Endothelial cell of umbilical vein (primary cell): ENCODE measurements around the gene CCDC150. TPM values are rescaled to one million over a fixed set of nuclear protein-coding genes. Genes with fewer than 3 reads are reported as not detected.

Source experiments
- BruUV-seq: library from RNA; stranded (reverse); fragments of 400-500 nt; replicated peaks from 2 replicates; lab custom pipeline; 2021; lab: Mats Ljungman, UMichigan
- CTCF ChIA-PET: fragments of 300-600, 350-600 bp; sonication (Branson Sonifier 250); formaldehyde crosslinking; loops from one replicate; lab custom pipeline; 2021; ENCODE audit warnings: antibody characterized with exemption, inconsistent platforms; lab: Charles Lee
- POLR2A ChIA-PET: fragments of 300-600, 350-600 bp; sonication (Branson Sonifier 250); formaldehyde crosslinking; loops from one replicate; lab custom pipeline; 2021; ENCODE audit warnings: antibody characterized with exemption, inconsistent platforms; lab: Charles Lee
- DNase-seq: peaks from one replicate; pipeline ENCODE4 v3.0.0-alpha.2; 2011; ENCODE audit warnings: low read depth, low spot score
- FAIRE-seq: peaks from 2 replicates; lab custom pipeline; 2011; peaks lifted over from hg19 to GRCh38; lab: Jason Lieb, UNC
- H2AFZ ChIP-seq: 2 replicates; pipeline ENCODE4 v1.6.0; 2012; ENCODE audit warnings: low read depth, low read length, control low read depth, inconsistent platforms
- H3K27ac ChIP-seq: 2 replicates; pipeline ENCODE4 v1.5.1; 2011; ENCODE audit warnings: low read depth, mild to moderate bottlenecking, control low read depth, low read length, moderate library complexity; ENCODE audit not compliant: insufficient read depth
- H3K27me3 ChIP-seq, 2 experiments: 2 replicates each; pipeline versions ENCODE4 v1.6.0 to v1.6.1; 2011; ENCODE audit warnings: low read length in 2 of 2, mixed read lengths in 1 of 2; ENCODE audit not compliant: control insufficient read depth in 2 of 2, insufficient read depth in 2 of 2
- H3K36me3 ChIP-seq, 2 experiments: 2 replicates in 1 of 2; 3 replicates in 1 of 2; pipeline ENCODE4 v1.5.1; 2011; ENCODE audit warnings: low read length in 2 of 2, mild to moderate bottlenecking in 1 of 2, moderate library complexity in 1 of 2; ENCODE audit not compliant: control insufficient read depth in 2 of 2, insufficient read depth in 2 of 2; ENCODE audit errors: extremely low read depth in 1 of 2
- H3K4me1 ChIP-seq: 3 replicates; pipeline ENCODE4 v1.5.1; 2011; ENCODE audit warnings: mild to moderate bottlenecking, low read length; ENCODE audit not compliant: control insufficient read depth, insufficient read depth; ENCODE audit errors: extremely low read depth
- H3K4me2 ChIP-seq: 2 replicates; pipeline ENCODE4 v1.6.1; 2011; ENCODE audit warnings: low read length, control low read depth, mixed read lengths; ENCODE audit not compliant: insufficient read depth
- H3K4me3 ChIP-seq, 3 experiments: fragments of 200-600 bp in 1 of 3; sonication (generic), shearing (Covaris generic) in 1 of 3; replicated peaks in 1 of 3; 2 replicates each; pipeline ENCODE4 v1.5.1; 2011 to 2016; ENCODE audit warnings: control low read depth in 3 of 3, low read length in 3 of 3, mild to moderate bottlenecking in 2 of 3, inconsistent platforms in 1 of 3, low read depth in 1 of 3, moderate library complexity in 1 of 3; ENCODE audit not compliant: insufficient read depth in 1 of 3
- H3K79me2 ChIP-seq: 2 replicates; pipeline ENCODE4 v1.6.0; 2012; ENCODE audit warnings: low read length, inconsistent platforms; ENCODE audit not compliant: control insufficient read depth, insufficient read depth
- H3K9ac ChIP-seq: replicated peaks from 2 replicates; pipeline ENCODE3; 2011; ENCODE audit warnings: low read length, control low read depth; ENCODE audit not compliant: insufficient read depth; ENCODE audit errors: extremely low read depth
- H3K9me1 ChIP-seq: replicated peaks from 3 replicates; pipeline ENCODE4 v1.6.0; 2011; ENCODE audit warnings: mild to moderate bottlenecking, low read length; ENCODE audit not compliant: control insufficient read depth, insufficient read depth; ENCODE audit errors: extremely low read depth
- H3K9me3 ChIP-seq: replicated peaks from 2 replicates; pipeline ENCODE4 v1.5.1; 2012; ENCODE audit warnings: low read length, inconsistent platforms; ENCODE audit not compliant: control insufficient read depth, insufficient read depth
- H4K20me1 ChIP-seq: replicated peaks from 2 replicates; pipeline ENCODE3; 2011; ENCODE audit warnings: mild to moderate bottlenecking, low read length; ENCODE audit not compliant: control insufficient read depth, insufficient read depth; ENCODE audit errors: extremely low read depth
- CTCF ChIP-seq, 2 donors: IDR thresholded peaks; 1 replicate in 1 of 2; 2 replicates in 1 of 2; pipeline ENCODE4 v1.5.1; 2011; ENCODE audit warnings: low read length in 2 of 2, mild to moderate bottlenecking in 2 of 2, moderate library complexity in 2 of 2, control low read depth in 1 of 2, inconsistent platforms in 1 of 2, low read depth in 1 of 2; ENCODE audit not compliant: insufficient read depth in 1 of 2; ENCODE audit errors: extremely low read depth in 1 of 2
- EZH2 ChIP-seq: IDR thresholded peaks from 2 replicates; pipeline ENCODE4 v1.6.1; 2012; ENCODE audit warnings: borderline replicate concordance, low read depth, mild to moderate bottlenecking, moderate library complexity, low read length, inconsistent platforms; ENCODE audit not compliant: severe bottlenecking
- FOS ChIP-seq: IDR thresholded peaks from 2 replicates; pipeline ENCODE4 v1.6.1; 2011; ENCODE audit warnings: mild to moderate bottlenecking, low read length, moderate library complexity, borderline replicate concordance; ENCODE audit not compliant: insufficient read depth
- GATA2 ChIP-seq: IDR thresholded peaks from 2 replicates; pipeline ENCODE4 v1.7.0; 2011; ENCODE audit warnings: low read depth, mild to moderate bottlenecking, moderate library complexity, mixed read lengths, low read length; ENCODE audit not compliant: insufficient read length, insufficient read depth
- JUN ChIP-seq: IDR thresholded peaks from 2 replicates; pipeline ENCODE4 v1.6.1; 2011; ENCODE audit warnings: borderline replicate concordance, low read depth; ENCODE audit not compliant: insufficient read length, insufficient read depth
- MAX ChIP-seq: IDR thresholded peaks from 2 replicates; pipeline ENCODE4 v1.6.1; 2011; ENCODE audit not compliant: insufficient read depth, insufficient read length
- MYC ChIP-seq: IDR thresholded peaks from one replicate; pipeline ENCODE4 v1.6.1; 2011; ENCODE audit warnings: mild to moderate bottlenecking, low read depth, low read length
- POLR2A ChIP-seq: IDR thresholded peaks from 2 replicates; pipeline ENCODE4 v1.6.1; 2012; ENCODE audit warnings: low read depth, mild to moderate bottlenecking, control low read depth, low read length
- POLR2AphosphoS5 ChIP-seq: IDR thresholded peaks from 2 replicates; pipeline ENCODE4 v1.6.1; 2012; ENCODE audit warnings: low read depth, mild to moderate bottlenecking, control low read depth, low read length, moderate library complexity; ENCODE audit not compliant: insufficient read depth
- dilution Hi-C: fragments of 300-500 bp; cut with MboI; formaldehyde crosslinking; loops from one replicate; pipeline ENCODE4 v1.15.0; 2019; ENCODE audit warnings: low sequenced_read_pairs; ENCODE audit not compliant: extremely low pct_ligation_motif_present
- intact Hi-C: fragments of 100-400 bp; cut with micrococcal nuclease; formaldehyde crosslinking; loops from one replicate; pipeline ENCODE4 v1.10.0; 2022
- polyA plus RNA-seq, 4 experiments: library from polyadenylated mRNA; depleted of rRNA in 3 of 4; stranded (reverse) in 3 of 4; unstranded in 1 of 4; fragments of >200 nt; gene quantifications; 2 replicates each; pipeline versions ENCODE4 v1.2.1 to v1.2.3, GENCODE V29; 2011 to 2012; ENCODE audit warnings: missing spikeins in 1 of 4
- total RNA-seq: library from RNA; stranded (reverse); gene quantifications from 2 replicates; pipeline ENCODE4 v1.2.3, GENCODE V29; 2021

The CCDC150 gene
- total and polyA plus RNA-seq, 2 donors (not counting 3 experiments of a cell fraction or from before 2014, with no cell fraction given) = 1.7 to 19.9 TPM

- Histone ChIP-seq H3K9me3 (no peaks in the 10 kb centered on the region), H3K27ac (no peak overlapping the region), H3K4me3 (no peak overlapping the region), H4K20me1 (no peaks in the 10 kb centered on the region), H2AFZ (no peak overlapping the region), H3K27me3 (no peaks in the 10 kb centered on the region), H3K9ac (no peak overlapping the region), H3K36me3 (peaks cover 0 to 2% of the 10 kb centered on the region in 2 experiments), H3K4me1 (no peaks in the 10 kb centered on the region), H3K4me2 (no peak overlapping the region), H3K9me1 (no peaks in the 10 kb centered on the region), H3K79me2 (no peaks in the 10 kb centered on the region)
- DNase-seq = no peak
- FAIRE-seq = no peak
- ChIA-PET CTCF (interaction anchor here (0.6 to 1.3 kb wide), 3 partner anchors 23 to 347 kb away, joined by 3 to 4 read pairs (median 3); no protein-coding TSS in a partner anchor), POLR2A (no interaction called here)
- dilution Hi-C loops (no loop called here), intact Hi-C loops (no loop called here)
- BruUV-seq = no TSS peak
- no peak for TF ChIP-seq MYC
- no peak for TF ChIP-seq MAX
- no peak for TF ChIP-seq FOS
- TF ChIP-seq EZH2 = no peak
- TF ChIP-seq POLR2A = no peak
- TF ChIP-seq GATA2 = no peak
- TF ChIP-seq JUN = no peak
- TF ChIP-seq CTCF (IDR thresholded peaks at IDR 0.05; ENCODE audit: extremely low read depth in 1 of 2, insufficient read depth in 1 of 2, low read depth in 1 of 2, low read length in 2 of 2) = no peak
- TF ChIP-seq POLR2AphosphoS5 = no peak
Measured at GRCh38 chr2:196719110-196719872, 79.8 kb downstream of the CCDC150 start.
